Caki2 (cell line): Measurements from ENCODE around the gene KCNH1. TPM values are rescaled to one million over a fixed set of nuclear protein-coding genes. Genes with fewer than 3 reads are reported as not detected.

Source experiments
- DNase-seq: peaks from one replicate; pipeline ENCODE4 v3.0.0-alpha.2; 2015; ENCODE audit warnings: low read depth
- in situ Hi-C: cut with HindIII; loops from 2 replicates; pipeline ENCODE4 v1.10.0; 2016; ENCODE audit warnings: low sequenced_read_pairs, low pct_unique_long_range_greater_than_20kb, mixed read lengths
- total RNA-seq: library from RNA; depleted of rRNA; stranded (reverse); fragments of >200 nt; shearing (Covaris generic); gene quantifications from 2 replicates; pipeline ENCODE4 v1.2.3, GENCODE V29; 2014; ENCODE audit warnings: low replicate concordance; rRNA removed

Gene KCNH1, protein sequence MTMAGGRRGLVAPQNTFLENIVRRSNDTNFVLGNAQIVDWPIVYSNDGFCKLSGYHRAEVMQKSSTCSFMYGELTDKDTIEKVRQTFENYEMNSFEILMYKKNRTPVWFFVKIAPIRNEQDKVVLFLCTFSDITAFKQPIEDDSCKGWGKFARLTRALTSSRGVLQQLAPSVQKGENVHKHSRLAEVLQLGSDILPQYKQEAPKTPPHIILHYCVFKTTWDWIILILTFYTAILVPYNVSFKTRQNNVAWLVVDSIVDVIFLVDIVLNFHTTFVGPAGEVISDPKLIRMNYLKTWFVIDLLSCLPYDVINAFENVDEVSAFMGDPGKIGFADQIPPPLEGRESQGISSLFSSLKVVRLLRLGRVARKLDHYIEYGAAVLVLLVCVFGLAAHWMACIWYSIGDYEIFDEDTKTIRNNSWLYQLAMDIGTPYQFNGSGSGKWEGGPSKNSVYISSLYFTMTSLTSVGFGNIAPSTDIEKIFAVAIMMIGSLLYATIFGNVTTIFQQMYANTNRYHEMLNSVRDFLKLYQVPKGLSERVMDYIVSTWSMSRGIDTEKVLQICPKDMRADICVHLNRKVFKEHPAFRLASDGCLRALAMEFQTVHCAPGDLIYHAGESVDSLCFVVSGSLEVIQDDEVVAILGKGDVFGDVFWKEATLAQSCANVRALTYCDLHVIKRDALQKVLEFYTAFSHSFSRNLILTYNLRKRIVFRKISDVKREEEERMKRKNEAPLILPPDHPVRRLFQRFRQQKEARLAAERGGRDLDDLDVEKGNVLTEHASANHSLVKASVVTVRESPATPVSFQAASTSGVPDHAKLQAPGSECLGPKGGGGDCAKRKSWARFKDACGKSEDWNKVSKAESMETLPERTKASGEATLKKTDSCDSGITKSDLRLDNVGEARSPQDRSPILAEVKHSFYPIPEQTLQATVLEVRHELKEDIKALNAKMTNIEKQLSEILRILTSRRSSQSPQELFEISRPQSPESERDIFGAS
- 1.4 and 2.0 TPM in 2 replicates for total RNA-seq

DNA sequence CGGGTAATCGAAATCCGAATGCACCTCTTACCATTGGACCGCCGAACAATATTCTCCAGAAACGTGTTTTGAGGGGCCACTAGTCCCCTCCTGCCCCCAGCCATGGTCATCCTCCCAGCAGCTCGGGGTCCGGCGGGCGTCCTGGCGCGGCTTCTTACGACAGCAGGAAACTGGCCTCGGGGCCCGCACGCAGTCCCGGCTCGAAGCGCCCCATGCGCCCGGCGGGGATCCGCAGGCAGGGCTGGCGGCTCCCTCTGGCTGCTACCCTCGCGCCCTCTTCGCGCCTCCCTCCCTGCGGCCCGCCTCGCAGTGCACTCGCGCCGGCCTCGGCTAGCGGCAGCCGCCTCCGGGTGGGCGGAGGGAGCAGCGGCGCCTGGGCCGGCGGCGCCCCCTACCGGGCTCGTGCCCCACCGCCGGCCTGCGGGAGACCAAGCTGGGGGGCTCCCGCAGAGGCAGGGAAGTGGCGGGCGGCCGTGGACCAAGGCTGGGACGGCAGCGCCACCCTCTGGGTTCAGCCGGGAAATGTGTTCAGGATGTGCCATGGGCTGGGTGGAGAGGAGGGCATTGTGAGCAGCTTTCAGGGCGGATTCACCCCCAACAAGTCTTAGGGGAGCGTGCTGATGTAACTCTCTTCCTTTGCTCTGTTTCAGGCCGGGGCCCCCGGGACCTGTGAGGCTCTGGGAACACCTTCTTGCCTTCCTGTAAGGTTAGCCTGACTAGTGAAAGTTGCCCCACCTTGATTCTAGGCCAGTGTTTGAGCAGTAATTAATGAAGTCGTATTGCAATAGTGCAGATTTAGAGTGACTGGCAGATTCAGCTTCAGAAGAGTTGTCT, at the start of gene KCNH1:
Gene KCNH1 (minus strand): TSS at position 313 of the 834 bp plus-strand sequence. CDS start 203 bp downstream, at position 110.
- DNase-seq, result peak; percentile 94
- in situ Hi-C loops, result no loop called here

DNA sequence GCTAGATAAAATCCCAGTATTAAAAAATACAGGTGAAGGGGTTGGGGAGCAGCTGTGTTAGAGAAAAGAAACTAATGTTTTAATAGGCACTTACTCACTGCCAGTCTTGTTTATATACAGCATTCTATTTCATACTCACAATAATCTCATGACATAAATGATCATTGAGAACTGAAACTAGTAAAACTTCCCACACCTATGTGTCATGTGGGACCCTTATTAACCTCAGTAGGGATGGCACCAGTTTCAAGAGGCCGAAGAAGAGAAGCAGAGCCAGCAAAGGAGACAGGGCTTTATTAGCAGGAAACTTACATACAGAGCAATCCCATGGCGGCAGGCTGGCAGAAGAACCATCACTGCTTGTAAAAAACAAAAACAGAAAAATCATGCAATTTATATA, 48.8 kb upstream of the KCNH1 start:
- no peak for DNase-seq
- in situ Hi-C loops, result no loop called here

DNA sequence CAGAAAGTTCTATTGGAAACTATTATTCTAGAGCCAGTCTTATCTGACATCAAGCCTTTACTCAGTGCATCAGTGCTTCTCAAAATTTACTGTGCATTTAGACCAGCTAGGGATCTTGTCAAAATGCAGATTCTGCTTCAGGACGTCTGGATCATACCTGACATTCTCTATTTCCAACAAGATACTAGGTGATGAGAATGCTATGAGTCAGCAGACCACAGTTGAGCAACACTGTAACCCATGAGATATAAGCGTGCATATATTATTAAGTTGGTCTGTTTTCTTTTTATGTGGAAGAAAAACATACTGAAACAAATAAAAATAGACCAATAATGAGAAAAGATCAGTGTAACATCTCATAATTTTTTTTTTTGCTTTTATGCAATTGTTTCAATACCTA, 40.4 kb upstream of the KCNH1 start:
- in situ Hi-C loops, result no loop called here
- DNase-seq, result no peak

DNA sequence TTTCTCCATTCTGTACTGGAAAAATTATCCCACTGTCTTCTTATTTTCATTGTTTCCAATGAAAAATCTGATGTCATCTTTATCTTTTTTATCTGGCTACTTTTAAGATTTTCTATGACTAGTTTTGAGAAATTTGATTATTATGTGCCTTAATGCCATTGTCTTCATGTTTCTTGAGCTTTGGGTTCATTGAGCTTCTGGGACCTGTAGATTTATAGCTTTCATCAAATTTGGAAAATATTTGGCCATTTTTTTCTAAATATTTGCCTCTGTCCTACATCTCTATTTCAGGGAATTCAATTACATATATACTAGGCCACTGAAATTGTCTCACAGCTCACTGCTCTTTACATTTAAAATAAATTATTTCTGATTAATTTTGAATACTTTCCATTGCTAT, 38.7 kb upstream of the KCNH1 start:
- no peak for DNase-seq
- in situ Hi-C loops, result no loop called here

DNA sequence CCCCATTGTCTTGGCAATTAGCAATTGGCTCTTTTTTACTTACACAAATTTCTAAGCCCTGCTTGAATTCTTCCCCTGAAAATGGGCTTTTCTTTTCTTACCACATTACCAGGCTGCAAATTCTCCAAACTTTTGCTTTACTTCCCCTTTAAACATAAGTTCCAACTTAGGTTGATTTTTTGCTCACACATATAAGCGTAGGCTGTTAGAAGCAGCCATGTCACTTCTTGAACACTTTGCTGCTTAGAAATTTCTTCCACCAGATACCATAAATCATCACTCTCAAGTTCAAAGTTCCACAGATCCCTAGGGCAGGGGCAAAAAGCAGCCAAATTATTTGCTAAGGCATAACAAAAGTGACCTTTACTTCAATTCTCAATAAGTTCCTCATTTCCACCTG, 35.4 kb upstream of the KCNH1 start:
- DNase-seq, result no peak
- in situ Hi-C loops, result no loop called here

DNA sequence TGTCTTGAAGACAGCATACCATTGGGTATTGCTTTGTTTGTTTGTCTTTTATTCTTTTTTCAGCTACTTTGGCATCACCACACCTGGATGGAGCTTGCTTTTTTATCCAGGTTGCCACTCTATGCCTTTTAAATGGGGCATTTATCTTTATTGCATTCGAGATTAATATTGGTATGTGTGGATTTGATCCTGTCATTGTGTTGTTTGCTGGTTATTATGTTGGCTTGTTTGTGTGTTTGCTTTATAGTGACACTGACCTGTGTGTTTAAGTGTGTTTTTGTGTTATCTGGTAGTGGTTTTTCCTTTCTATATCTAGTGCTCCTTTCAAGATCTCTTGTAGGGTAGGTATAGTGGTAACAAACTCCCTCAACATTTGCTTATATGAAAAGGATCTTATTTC, 24.9 kb upstream of the KCNH1 start:
- in situ Hi-C loops, result no loop called here
- no peak for DNase-seq

DNA sequence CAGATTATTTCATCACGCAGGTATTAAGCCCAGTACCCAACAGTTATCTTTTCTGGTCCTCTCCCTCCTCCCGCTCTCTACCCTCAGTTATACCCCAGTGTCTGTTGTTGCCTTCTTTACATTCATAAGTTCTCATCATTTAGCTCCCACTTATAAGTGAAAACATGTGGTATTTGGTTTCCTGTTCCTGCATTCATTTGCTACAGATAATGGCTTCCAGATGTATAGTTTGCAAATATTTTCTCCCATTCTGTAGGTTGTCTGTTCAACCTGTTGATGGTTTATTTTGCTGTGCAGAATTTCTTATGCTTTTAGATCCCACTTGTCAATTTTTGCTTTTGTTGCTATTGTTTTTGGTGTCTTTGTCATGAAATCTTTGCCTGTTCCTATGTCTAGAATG, 21.1 kb upstream of the KCNH1 start:
- no peak for DNase-seq
- in situ Hi-C loops, result no loop called here

DNA sequence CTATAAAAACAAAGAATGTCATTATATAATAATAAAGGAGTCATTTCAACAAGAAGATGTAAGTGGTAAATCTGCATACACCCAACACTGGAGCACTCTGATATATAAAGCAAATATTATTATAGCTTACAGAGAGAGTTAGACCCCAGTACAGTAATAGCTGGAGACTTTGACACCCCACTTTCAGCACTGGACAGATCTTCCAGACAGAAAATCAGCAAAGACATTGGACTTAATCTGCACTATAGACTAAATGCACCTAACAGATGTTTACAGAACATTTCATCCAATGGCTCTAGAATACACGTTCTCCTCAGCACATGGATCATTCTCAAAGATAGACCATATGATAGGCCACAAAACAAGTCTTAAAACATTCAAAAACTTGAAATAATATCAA, 20.0 kb upstream of the KCNH1 start:
- DNase-seq, result no peak
- in situ Hi-C loops, result no loop called here

DNA sequence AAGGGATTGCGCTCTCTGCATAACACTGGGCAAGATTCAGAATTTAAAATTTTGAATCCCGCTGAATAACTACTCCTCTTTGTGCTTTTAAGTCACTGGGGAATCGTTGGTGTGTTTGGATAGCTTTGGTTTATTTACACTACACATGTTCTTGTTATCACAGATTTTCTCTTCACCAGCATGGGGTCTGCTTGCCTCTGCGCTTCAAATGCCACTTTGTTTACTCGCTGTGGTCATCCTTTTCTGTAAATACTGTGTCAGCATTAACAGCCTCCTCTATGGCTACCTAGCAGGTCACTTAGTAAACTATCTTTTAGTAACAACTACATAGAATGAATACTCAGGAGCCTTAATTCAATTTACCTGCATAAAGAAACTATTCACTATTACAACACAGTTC, 14.4 kb upstream of the KCNH1 start:
- in situ Hi-C loops, result no loop called here

DNA sequence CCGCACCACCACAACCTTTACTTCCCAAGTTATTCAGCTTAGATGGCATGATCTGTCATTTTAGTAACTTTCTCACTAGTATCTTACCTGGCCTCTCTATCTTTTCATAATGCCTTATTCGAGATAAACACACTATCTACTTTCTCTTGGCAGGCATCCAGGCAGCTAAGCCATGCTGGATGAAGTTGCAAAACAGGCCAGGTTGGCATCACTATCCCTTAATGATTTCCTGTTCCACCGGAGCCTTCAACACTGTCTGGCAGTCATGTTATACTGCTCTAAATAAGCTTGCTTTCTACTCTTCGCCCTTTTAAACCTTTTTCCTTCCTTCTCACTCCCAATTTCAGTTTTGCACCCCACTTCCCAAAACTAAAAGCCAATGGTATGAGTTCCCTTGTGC, 12.0 kb upstream of the KCNH1 start:
- DNase-seq, result no peak
- in situ Hi-C loops, result no loop called here

More for the DNA sequence above, 14.4 kb upstream of the KCNH1 start:
- DNase-seq, result no peak

DNA sequence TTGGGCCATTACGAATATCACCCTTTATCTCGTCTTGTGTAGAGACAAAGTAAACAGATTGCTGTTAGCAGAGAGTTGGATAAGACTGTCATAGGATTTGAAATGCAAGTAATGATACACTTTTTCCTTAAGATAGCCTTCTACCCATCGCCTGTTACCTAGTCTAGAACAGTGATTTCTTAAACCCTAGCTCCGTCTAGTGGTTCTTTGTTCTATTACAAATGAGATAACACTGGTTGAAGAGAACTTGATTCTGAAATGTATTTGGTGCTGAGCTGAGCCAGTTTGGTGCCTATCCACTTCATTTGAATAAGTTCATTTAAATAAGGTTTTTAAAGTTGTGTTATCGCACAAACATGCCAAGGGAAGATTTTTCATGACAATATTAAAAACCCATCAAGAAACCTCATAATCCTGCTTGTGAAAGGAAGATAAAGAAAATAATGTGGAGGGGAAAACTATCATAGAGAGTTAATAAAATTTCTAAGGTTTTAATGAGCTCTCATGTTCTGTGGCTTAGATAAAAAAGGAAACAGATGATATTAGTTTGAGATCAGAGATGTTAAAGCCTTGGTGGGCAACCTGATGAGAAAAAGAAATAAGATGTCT, 1.5 kb upstream of the KCNH1 start:
- in situ Hi-C loops, result no loop called here
- DNase-seq, result peak; percentile 52

DNA sequence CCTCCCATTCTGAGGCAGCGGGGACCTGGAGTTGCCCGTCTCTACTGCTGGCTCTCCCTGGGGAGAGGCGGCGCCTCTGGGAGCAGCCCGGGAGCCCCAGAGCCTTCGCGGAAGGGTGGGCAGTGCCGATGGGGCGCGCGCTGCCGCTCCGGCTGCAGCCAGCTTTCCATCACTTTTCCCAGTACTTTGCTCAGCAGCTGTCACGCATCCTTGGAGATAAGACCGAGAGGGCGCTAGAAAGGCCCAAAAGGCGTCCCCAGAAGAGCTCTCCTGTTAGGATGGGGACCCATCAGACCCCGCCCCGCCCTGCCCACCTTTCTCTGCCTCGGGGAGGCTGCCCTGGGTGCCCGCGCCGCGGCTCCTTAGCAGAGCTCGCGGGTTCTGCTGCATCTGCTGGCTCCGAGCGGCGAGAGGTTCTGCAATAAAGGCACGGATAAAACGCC, 534 bp downstream of the KCNH1 start:
- DNase-seq, result no peak
- in situ Hi-C loops, result no loop called here

DNA sequence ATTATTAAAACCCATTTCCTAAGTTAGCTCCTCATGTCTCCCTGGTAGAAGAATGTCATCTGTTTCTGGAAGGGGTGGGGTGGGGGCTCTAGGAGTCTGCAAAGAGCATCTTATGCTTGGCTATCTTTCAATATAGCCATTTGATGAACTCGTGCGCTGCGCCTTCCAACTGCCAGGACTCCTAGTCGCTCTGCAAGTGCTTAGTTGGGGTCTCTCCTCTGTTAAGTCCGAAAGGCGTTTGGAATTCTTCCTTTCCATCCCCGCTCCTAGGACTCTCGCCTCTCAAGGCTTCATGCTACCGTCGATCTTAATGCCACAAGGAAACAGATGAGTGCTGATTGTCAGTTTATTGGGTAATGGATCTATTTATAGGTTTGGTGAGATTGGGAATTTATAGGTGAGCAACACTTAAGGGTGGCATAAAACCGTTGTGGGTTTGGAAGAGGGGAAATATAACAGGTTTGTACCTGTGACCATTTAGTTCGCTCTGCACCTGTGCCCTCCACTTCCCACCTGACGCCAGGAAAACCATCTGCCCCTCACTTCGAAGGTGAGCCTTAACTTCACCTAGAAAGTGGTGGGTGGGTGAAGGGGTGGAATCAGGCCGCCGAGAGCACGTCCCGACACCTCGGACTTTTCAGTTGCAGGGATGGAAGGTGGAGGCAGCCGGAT, 1.1 kb downstream of the KCNH1 start:
- in situ Hi-C loops, result no loop called here
- DNase-seq, result peak; percentile 3

DNA sequence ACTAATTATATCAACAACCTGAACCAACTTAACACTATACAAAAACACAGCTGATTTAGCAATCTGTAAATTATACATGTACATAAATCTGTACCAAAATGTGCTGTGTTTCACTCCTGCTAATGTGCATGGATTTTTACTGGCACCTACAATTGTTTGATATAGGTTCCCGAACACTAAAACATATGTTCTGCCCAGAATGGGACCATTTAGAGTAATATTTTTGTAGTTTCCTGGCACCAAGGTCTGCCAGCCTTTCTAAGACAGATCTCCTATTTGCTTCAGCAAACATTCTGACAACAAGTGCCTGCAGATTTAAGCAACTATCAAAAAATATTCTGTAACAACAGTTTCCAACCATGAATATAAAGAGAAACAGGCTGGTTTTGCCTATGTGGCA, 4.2 kb downstream of the KCNH1 start:
- DNase-seq, result no peak
- in situ Hi-C loops, result no loop called here

DNA sequence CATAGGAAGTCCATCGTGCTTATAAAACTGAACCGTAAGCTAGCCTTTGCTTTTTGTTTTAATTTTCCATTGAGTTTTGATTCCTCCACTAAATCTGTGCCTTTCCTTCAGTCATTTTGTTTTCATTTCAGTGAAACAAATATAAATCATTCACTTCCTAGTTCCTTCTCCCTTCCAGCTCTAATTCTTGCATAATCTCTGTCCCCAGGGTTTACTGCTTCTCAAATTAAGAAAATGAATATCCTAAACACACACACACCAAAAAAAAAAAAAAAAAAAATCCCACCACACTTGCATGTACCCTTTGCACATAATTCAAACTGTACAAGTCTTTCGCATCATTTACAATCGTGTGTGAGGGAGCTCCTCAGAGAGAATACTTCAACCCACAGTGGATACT, 6.8 kb downstream of the KCNH1 start:
- DNase-seq, result no peak

DNA sequence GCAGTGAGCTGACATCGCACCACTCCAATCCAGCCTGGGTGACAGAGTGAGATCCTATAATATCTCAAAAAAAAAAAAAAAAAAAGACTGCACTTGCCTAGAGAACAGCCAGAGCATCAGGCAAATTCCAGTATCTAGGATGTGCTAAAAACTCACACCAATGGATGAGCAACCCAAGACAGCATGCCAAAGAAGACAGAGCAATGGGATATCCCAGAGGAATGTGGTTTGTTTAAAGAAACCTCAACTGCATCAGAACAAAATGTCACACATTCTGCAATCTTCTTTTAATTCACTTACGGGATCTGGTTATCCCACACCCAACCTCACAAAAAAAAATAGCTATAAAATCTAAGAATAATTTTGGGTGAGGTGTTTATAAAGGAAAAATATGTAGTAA, 7.3 kb downstream of the KCNH1 start:
- in situ Hi-C loops, result no loop called here
- no peak for DNase-seq

More for the DNA sequence above, 6.8 kb downstream of the KCNH1 start:
- in situ Hi-C loops, result no loop called here

DNA sequence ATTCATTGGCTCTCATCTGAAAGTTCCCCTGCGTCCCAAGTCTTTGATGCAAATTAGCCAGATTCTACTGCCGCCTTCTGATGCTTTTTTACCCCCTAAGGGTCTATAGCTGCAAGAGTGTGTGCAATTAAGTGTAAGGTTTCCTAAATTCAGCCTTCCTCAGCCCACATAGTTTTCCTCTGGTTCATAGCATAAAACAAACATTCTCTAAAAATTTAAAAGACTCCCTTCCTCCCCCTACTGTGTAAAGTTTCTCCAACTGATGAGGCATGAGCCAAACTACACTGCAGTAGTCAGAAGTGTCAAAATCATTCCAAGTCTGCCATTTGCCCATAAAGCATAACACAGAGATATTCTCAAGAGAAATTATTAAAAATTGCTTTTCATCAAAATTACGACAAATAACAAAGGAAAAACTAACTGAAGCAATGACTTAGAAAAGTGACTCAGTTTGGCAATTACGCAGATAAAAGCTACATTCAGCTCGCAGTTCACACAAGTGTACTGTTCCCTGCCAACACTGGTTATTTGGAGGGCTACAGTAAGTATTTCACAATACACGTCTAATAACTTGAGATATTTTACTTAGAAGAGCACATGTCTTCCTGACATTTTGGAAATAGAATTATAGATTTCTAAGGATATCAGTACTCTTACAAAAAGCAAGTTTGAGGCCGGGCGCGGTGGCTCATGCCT, 15.4 kb downstream of the KCNH1 start:
- in situ Hi-C loops, result no loop called here
- peak; percentile 3 for DNase-seq
